NOMO-1 (cell line): Measurements from ENCODE around the gene SAT1.

Source experiments
- DNase-seq, 2 experiments: peaks; one replicate each; lab custom pipeline; 2025; ENCODE audit not compliant: unreplicated experiment in 2 of 2; lab: John Stamatoyannopoulos, UW

Gene SAT1

DNA sequence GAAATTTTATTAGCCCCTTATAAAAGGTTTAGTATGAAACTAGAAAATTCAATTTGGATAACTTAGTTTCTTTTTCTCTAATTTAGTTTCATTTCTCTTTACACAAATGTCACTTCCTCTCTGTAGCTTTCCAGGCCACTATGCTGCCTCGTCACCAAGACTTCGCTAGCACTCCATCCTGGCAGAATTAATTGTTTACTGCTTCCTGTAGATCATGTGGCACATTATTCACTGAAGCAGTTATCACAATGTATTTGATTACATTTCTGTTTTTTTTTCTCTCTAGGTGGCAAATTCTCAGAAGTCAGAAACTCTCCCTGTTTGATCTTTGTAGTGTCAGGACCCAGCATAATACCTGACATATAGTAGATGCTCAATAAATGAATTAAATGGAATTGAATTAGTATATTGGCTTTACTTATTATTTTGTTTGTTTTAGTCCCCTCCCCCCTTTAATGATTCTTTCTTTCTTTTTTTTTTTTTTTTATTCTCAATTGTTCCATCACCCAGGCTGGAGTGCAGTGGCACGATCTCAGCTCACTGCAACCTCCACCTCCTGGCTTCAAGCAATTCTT is 9.3 kb upstream of the SAT1 start:
- DNase-seq, result peak; percentile 83 to 97

DNA sequence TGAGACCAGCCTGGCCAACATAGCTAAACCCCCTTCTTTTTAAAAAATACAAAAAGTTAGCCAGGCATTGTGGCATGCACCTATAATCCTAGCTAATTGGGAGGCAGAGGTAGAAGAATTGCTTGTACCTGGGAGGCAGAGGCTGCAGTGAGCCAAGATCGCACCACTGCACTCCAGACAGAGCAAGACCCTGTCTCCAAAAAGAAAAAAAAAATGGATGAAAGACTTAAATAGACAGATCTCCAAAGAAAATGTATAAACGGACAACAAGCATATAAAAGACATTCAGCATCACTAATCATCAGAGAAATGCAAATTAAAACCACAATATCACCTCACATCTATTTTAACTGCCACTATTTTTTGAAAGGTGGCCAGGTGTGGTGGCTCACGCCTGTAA is 6.6 kb upstream of the SAT1 start:
- DNase-seq, result no peak

GRCh38 chrX:23779025-23779424 is 3.9 kb upstream of the SAT1 start:
- DNase-seq, result no peak

GRCh38 chrX:23782455-23782854 is 518 bp upstream of the SAT1 start:
- DNase-seq, result no peak

DNA sequence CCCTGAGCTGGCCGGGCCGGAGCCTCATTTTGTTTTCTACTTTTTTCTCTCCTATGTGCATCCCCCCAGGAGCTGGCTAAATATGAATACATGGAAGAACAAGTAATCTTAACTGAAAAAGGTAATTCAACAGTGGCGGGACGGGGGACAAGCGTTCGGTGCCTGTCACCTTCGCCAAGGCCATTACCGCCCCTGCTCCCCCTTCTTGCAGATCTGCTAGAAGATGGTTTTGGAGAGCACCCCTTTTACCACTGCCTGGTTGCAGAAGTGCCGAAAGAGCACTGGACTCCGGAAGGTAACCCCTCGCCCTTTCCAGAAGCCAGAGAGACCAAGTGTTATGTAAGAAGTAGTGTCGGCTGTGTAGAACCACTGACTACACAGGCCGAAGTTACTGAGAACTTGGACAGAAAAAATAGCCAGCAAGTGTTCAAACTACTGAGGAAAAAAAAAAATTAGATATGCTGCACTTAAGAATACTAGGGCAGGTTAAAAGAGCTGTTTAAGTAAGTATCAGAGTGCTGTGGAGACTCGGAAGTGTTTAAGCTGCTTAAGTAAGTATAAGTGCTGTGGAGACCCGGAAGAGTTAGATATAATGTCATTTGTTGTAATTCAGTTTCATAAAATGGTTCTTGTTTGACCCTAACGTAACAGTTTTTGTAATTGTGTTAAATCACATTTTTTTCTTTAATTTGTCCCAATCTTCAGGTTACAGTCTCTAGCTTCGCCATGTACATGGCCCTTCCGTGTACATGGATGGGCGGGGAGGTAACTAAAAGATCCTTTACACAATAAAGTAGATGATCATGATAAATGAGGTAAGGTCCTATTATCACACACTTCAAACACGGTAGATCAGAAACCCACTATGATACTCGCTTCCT is 856 bp downstream of the SAT1 start:
- DNase-seq, result no peak

GRCh38 chrX:23784470-23785331 is 1.7 kb downstream of the SAT1 start:
- DNase-seq, result peak; percentile 73 to 95

DNA sequence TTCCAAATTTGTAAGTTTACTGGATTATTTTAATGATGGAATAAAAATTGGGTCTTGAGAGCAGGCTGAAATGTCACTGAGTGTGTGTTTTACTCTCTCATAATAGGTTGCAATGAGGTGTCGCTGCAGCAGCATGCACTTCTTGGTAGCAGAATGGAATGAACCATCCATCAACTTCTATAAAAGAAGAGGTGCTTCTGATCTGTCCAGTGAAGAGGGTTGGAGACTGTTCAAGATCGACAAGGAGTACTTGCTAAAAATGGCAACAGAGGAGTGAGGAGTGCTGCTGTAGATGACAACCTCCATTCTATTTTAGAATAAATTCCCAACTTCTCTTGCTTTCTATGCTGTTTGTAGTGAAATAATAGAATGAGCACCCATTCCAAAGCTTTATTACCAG is 2.6 kb downstream of the SAT1 start:
- DNase-seq, result no peak

- no peak for DNase-seq
Measured at GRCh38 chrX:23786268-23786815, 3.4 kb downstream of the SAT1 start.

- DNase-seq, result no peak
Measured at GRCh38 chrX:23787745-23788118, 4.8 kb downstream of the SAT1 start.

- DNase-seq, result no peak
Measured at GRCh38 chrX:23788521-23788920, 5.5 kb downstream of the SAT1 start.

DNA sequence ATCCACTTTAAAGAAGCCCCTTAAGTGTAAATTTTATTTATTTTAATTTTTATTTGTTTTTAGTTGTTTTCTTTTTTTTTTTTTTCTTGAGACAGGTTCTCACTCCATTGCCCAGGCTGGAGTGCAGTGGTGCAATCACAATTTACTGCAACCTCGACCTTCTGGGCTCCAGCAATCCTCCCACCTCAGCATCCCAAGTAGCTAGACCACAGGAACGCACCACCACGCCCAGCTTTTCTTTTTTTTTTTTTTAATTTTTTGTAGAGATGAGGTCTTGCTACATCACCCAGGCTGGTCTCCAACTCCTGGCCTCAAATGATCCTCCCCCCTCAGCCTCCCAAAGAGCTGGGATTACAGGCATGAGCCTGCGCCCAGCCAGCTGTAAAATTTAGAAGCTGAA is 6.0 kb downstream of the SAT1 start:
- no peak for DNase-seq

DNA sequence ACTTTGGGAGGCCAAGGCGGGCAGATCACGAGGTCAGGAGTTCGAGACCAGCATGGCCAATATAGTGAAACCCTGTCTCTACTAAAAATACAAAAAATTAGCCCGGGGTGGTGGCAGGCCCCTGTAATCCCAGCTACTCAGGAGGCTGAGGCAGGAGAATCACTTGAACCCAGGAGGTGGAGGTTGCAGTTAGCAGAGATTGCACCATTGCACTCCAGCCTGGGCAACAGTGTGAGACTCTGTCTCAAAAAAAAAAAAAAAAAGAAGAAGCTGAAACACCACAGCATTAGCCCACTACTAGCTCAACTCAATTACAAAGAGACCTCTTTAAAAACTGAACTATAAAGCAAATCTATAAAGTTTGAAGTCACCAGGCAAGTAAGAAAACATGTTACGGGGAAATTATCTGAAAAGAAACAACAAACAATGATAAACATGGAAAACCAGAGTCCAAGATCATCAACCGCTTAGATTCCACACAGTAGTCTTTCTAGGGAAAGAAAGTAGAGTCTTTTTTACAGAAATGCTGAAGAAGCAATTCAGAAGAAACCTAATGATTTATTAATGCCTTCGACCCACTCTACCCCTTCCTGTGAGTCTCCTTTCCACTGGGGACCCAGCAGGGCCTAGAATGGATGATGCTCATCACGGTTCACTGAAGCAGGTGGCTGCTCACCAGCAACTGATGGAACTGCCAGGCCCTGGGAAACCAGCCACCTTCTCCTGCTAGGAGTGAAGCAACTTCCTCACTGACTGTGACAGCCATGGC is 6.6 kb downstream of the SAT1 start:
- no peak for DNase-seq

DNA sequence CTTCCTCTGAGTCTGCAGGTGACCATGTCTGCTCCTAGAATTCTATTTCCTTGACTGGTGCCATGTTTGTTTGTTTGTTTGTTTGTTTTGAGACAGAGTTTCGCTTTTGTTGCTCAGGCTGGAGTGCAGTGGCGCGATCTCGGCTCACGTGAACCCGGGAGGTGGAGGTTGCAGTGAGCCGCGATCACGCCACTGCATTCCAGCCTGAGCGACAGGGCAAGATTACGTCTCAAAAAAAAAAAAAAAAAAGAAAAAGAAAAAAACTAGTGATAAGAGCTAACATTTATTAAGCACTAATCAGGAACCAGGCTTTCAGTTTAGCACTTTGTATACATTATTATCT is 7.2 kb downstream of the SAT1 start:
- DNase-seq, result no peak

GRCh38 chrX:23792861-23793553 is 10.0 kb downstream of the SAT1 start:
- no peak for DNase-seq

DNA sequence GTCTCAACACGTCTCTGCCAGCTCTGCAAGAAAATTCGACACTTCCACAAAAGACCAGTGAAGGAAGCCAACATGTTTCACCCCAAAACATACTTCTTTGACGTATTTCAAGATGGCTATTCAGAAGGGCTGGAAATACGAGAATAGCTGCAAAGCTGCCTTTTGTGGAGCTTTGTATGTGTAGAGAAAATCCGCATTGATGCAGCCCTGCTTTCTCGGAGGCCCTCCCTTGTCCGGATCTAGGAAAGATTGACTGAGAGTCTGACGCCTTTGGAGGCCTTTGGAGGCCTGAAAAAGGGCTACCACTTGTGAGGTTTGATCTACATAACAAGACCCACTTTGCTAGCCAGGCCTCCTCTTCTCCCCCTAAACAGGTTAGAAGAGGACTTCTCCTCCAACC is 12.2 kb downstream of the SAT1 start:
- DNase-seq, result no peak

- no peak for DNase-seq
Measured at GRCh38 chrX:23797371-23798128, 14.6 kb downstream of the SAT1 start.

- DNase-seq, result no peak
Measured at GRCh38 chrX:23799469-23800065, 16.6 kb downstream of the SAT1 start.

GRCh38 chrX:23802431-23802830 is 19.5 kb downstream of the SAT1 start:
- DNase-seq, result peak in 1 of 2 experiments; percentile 76

GRCh38 chrX:23803931-23804381 is 21.0 kb downstream of the SAT1 start:
- DNase-seq, result no peak
